CD14-positive monocyte (primary cell): ENCODE results near the gene GAD1. TPM values are rescaled to one million over a fixed set of nuclear protein-coding genes. Genes with fewer than 3 reads are reported as not detected.

Experiments used
- DNase-seq, 3 donors: peaks; one replicate each; pipeline ENCODE4 v3.0.0-alpha.2; 2011 to 2022
- H2AFZ ChIP-seq: 2 replicates; pipeline ENCODE4 v1.6.0; 2012; ENCODE audit warnings: mild to moderate bottlenecking, low read depth, low read length, inconsistent platforms; ENCODE audit not compliant: insufficient read depth, poor library complexity, severe bottlenecking
- H3K27ac ChIP-seq, 2 donors: 1 replicate in 1 of 2; 2 replicates in 1 of 2; pipeline ENCODE4 v1.5.1; 2012 to 2013; ENCODE audit warnings: low read length in 2 of 2, control low read depth in 1 of 2, inconsistent platforms in 1 of 2, low read depth in 1 of 2, mild to moderate bottlenecking in 1 of 2
- H3K27me3 ChIP-seq, 2 donors: one replicate each; pipeline versions ENCODE4 v1.6.0 to v1.6.1; 2011 to 2013; ENCODE audit warnings: low read length in 2 of 2; ENCODE audit not compliant: control insufficient read depth in 2 of 2, insufficient read depth in 2 of 2
- H3K36me3 ChIP-seq, 2 donors: replicated peaks in 1 of 2; 1 replicate in 1 of 2; 2 replicates in 1 of 2; pipeline versions ENCODE4 v1.5.1 to v1.6.1; 2012 to 2013; ENCODE audit warnings: low read length in 2 of 2, control low read depth in 1 of 2, inconsistent platforms in 1 of 2, mild to moderate bottlenecking in 1 of 2; ENCODE audit not compliant: insufficient read depth in 2 of 2, control insufficient read depth in 1 of 2
- H3K4me1 ChIP-seq, 2 donors: 1 replicate in 1 of 2; 2 replicates in 1 of 2; pipeline versions ENCODE4 v1.5.1 to v1.6.1; 2012 to 2013; ENCODE audit warnings: low read length in 2 of 2, control low read depth in 1 of 2, inconsistent platforms in 1 of 2, mild to moderate bottlenecking in 1 of 2, moderate library complexity in 1 of 2; ENCODE audit not compliant: insufficient read depth in 2 of 2, control insufficient read depth in 1 of 2
- H3K4me2 ChIP-seq: replicated peaks from 2 replicates; pipeline ENCODE3; 2012; ENCODE audit warnings: low read length, moderate library complexity, mild to moderate bottlenecking; ENCODE audit not compliant: poor library complexity, severe bottlenecking; ENCODE audit errors: extremely low read depth
- H3K4me3 ChIP-seq, 3 experiments: fragments of 200-600 bp in 1 of 3; sonication (generic) in 1 of 3; replicated peaks in 1 of 3; 1 replicate in 2 of 3; 2 replicates in 1 of 3; pipeline ENCODE4 v1.5.1; 2011 to 2013; ENCODE audit warnings: low read length in 3 of 3, mild to moderate bottlenecking in 3 of 3, control low read depth in 2 of 3, low read depth in 2 of 3, inconsistent platforms in 1 of 3, moderate library complexity in 1 of 3
- H3K79me2 ChIP-seq: 2 replicates; pipeline ENCODE4 v1.6.0; 2012; ENCODE audit warnings: mild to moderate bottlenecking, control low read depth, inconsistent platforms, low read length, moderate library complexity; ENCODE audit not compliant: insufficient read depth
- H3K9ac ChIP-seq: 2 replicates; pipeline ENCODE4 v1.6.0; 2017; ENCODE audit warnings: low read length, mild to moderate bottlenecking; ENCODE audit not compliant: insufficient read depth, poor library complexity, severe bottlenecking
- H3K9me3 ChIP-seq, 2 donors: replicated peaks in 1 of 2; 1 replicate in 1 of 2; 2 replicates in 1 of 2; pipeline versions ENCODE4 v1.5.1 to v1.6.1; 2012 to 2013; ENCODE audit warnings: low read length in 2 of 2, control low read depth in 1 of 2; ENCODE audit not compliant: control insufficient read depth in 1 of 2, insufficient read depth in 1 of 2
- H4K20me1 ChIP-seq: 2 replicates; pipeline ENCODE4 v1.6.0; 2012; ENCODE audit warnings: mild to moderate bottlenecking, low read length, control low read depth, moderate library complexity; ENCODE audit not compliant: insufficient read depth
- H3K27ac Mint-ChIP-seq, 7 donors: one replicate each; pipeline ENCODE4 v1.8.0; 2020; ENCODE audit warnings: mild to moderate bottlenecking in 7 of 7, mixed read lengths in 7 of 7, moderate library complexity in 6 of 7, inconsistent platforms in 2 of 7
- H3K27me3 Mint-ChIP-seq, 3 donors: one replicate each; pipeline ENCODE4 v1.8.0; 2021 to 2022; ENCODE audit warnings: low read depth in 3 of 3, mild to moderate bottlenecking in 3 of 3, mixed read lengths in 3 of 3, moderate library complexity in 3 of 3, inconsistent platforms in 1 of 3
- H3K36me3 Mint-ChIP-seq, 2 donors: one replicate each; pipeline ENCODE4 v1.8.0; 2020; ENCODE audit warnings: mixed read lengths in 2 of 2, inconsistent platforms in 1 of 2, mild to moderate bottlenecking in 1 of 2
- H3K4me1 Mint-ChIP-seq: one replicate; pipeline ENCODE4 v1.8.0; 2020; ENCODE audit warnings: mild to moderate bottlenecking, mixed read lengths
- H3K4me3 Mint-ChIP-seq, 2 donors: one replicate each; pipeline ENCODE4 v1.8.0; 2020; ENCODE audit warnings: mild to moderate bottlenecking in 2 of 2, mixed read lengths in 2 of 2, moderate library complexity in 1 of 2
- H3K9me3 Mint-ChIP-seq, 7 donors: one replicate each; pipeline ENCODE4 v1.8.0; 2020 to 2022; ENCODE audit warnings: mixed read lengths in 7 of 7, mild to moderate bottlenecking in 6 of 7, moderate library complexity in 6 of 7, inconsistent platforms in 2 of 7
- WGBS: methylation state at CpG from one replicate; pipeline ENCODE4 v1.1.5; 2013; ENCODE audit warnings: missing lambda C conversion rate; ENCODE audit not compliant: insufficient coverage; 5-methylcytosine and 5-hydroxymethylcytosine counted together
- intact Hi-C, 2 donors: fragments of 100-400 bp; cut with micrococcal nuclease; formaldehyde crosslinking; loops; one replicate each; pipeline versions ENCODE4 v1.15.0 to v1.15.1; 2023
- polyA plus RNA-seq, 3 donors: library from polyadenylated mRNA; depleted of rRNA in 1 of 3; unstranded in 2 of 3; stranded (reverse) in 1 of 3; fragments of 300-500 nt in 2 of 3; fragments of >200 nt in 1 of 3; fragmentation: Illumina TruSeq in 2 of 3; gene quantifications; 1 replicate in 2 of 3; 2 replicates in 1 of 3; pipeline ENCODE4 v1.2.3, GENCODE V29; 2012 to 2021
- TF ChIP-seq, protein P1 (sequence below): fragments of 200-600 bp; IDR thresholded peaks from one replicate; pipeline ENCODE4 v1.8.0; 2022; ENCODE audit warnings: antibody characterized with exemption, mild to moderate bottlenecking

GAD1 gene
- polyA plus RNA-seq, 3 donors, result 0.08 TPM; not detected in 2

DNA sequence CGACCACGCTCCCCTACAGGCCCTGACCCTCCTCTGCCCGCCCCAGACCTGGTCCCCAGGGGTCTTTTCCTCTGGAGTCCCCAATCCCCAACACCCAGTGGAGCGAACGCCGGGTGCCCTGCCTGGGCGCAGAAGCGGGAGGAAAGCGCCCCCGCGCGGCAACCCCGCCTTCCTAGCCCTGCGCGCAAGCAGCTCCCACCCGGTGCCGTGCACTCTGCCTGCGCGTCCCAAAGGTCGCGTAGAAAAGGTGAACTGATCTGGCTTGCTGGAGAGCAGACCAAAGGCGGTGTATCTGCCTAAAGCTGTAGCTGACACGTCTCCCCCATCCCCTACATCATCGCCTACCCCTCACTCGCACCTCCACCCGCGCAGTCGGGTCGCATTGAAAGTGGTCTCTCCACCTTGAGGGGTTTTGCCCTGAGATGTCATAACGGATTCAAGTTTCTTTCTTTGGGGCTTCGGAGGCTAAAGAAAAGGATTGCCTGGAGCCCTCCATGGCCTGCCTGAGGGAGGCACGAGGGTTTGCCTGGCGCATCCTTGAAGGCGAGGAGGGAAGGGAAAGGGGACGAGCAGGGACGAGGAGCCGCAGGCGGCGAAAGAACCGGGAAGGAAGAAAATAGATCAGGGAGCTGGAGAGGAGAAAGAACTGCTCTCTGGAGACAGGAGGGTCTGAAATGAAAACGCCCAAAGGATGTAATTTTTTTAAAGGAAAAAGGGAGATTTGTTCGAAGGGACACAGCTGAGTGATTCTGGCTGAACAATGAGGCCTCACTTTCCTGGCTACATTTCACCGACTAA, 5.8 kb downstream of the GAD1 start:
- intact Hi-C loops, result no loop called here
- H3K9me3 Mint-ChIP-seq, result peaks cover 0 to 31% (median 19%) of the 10 kb centered on the region in 7 donors
- no peaks in the 10 kb centered on the region for H3K79me2 ChIP-seq
- H3K4me3 Mint-ChIP-seq, result peak overlapping the region in 1 of 2 donors; percentile 92
- 6% methylated on average over 38 of the region's 43 CpGs for WGBS
- H3K36me3 Mint-ChIP-seq, result peaks cover 3 to 10% of the 10 kb centered on the region in 2 donors
- TF ChIP-seq, protein P1, sequence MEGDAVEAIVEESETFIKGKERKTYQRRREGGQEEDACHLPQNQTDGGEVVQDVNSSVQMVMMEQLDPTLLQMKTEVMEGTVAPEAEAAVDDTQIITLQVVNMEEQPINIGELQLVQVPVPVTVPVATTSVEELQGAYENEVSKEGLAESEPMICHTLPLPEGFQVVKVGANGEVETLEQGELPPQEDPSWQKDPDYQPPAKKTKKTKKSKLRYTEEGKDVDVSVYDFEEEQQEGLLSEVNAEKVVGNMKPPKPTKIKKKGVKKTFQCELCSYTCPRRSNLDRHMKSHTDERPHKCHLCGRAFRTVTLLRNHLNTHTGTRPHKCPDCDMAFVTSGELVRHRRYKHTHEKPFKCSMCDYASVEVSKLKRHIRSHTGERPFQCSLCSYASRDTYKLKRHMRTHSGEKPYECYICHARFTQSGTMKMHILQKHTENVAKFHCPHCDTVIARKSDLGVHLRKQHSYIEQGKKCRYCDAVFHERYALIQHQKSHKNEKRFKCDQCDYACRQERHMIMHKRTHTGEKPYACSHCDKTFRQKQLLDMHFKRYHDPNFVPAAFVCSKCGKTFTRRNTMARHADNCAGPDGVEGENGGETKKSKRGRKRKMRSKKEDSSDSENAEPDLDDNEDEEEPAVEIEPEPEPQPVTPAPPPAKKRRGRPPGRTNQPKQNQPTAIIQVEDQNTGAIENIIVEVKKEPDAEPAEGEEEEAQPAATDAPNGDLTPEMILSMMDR, result peak; percentile 21
- no peak overlapping the region for H3K9ac ChIP-seq
- H3K4me2 ChIP-seq, result peak overlapping the region; percentile 22
- H3K27ac Mint-ChIP-seq, result no peak overlapping the region
- peaks cover 39 to 51% of the 10 kb centered on the region in 2 donors for H3K4me1 ChIP-seq
- H3K27ac ChIP-seq, result no peak overlapping the region
- no peak overlapping the region for H3K4me3 ChIP-seq
- no peak overlapping the region for H2AFZ ChIP-seq
- H3K9me3 ChIP-seq, result peaks cover 2 to 51% of the 10 kb centered on the region in 2 donors
- H3K4me1 Mint-ChIP-seq, result peaks cover 47% of the 10 kb centered on the region
- no peaks in the 10 kb centered on the region for H4K20me1 ChIP-seq
- no peaks in the 10 kb centered on the region for H3K36me3 ChIP-seq
- H3K27me3 ChIP-seq, result peaks cover 72 to 96% of the 10 kb centered on the region in 2 donors
- peaks cover 90 to 98% (median 97%) of the 10 kb centered on the region in 3 donors for H3K27me3 Mint-ChIP-seq
- no peak for DNase-seq

DNA sequence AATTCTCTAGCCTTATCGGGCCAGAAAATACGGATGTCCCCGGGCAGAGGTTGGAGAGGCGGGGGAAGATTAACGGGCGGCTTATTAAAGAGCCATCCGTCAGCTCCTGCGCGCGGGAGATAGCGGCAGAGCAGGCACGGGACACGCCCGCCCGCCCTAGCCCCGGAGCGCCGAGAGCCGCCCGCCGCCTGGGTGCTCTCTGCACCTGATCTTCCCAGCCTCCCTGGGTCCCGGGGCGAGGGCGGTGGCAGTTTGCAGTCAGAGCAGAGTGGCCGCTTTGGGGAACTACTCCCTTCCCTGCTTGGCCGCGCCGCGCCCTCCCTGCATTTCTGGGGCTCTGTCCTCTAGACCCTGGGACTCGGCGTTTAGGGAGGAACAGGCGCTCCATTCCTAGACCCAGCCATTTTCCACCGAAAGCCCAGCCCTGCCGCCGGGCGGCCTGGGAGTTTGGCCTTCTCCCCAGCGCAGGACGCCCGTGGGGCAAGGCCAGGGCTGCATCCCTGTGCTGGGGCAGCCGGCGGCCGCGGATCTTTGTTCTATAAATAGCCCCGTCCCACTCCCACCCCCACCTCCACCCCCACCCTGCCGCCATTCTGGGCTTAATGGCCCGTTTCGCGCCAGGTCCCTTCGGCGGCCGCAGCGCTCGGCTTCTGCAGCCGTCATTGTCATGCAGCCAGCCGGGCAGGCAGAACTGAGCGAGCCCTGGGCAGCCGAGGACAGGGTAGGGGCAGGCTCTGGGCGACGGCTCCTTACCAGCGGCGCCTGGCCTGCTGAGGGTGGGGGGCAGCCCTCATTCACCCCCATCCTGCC, 6.6 kb downstream of the GAD1 start:
- no peak for DNase-seq
- no peaks in the 10 kb centered on the region for H3K79me2 ChIP-seq
- peaks cover 65 to 90% of the 10 kb centered on the region in 2 donors for H3K27me3 ChIP-seq
- H3K9ac ChIP-seq, result no peak overlapping the region
- WGBS, result 2% methylated on average over 46 of the region's 61 CpGs
- peak overlapping the region; percentile 22 for H3K4me2 ChIP-seq
- peaks cover 84 to 98% (median 93%) of the 10 kb centered on the region in 3 donors for H3K27me3 Mint-ChIP-seq
- intact Hi-C loops, result no loop called here
- peaks cover 0 to 25% (median 15%) of the 10 kb centered on the region in 7 donors for H3K9me3 Mint-ChIP-seq
- H3K4me1 Mint-ChIP-seq, result peaks cover 41% of the 10 kb centered on the region
- H3K4me3 Mint-ChIP-seq, result peak overlapping the region in 1 of 2 donors; percentile 92
- TF ChIP-seq, protein P1, result no peak
- no peak overlapping the region for H3K4me3 ChIP-seq
- H3K27ac ChIP-seq, result no peak overlapping the region
- peaks cover 3 to 10% of the 10 kb centered on the region in 2 donors for H3K36me3 Mint-ChIP-seq
- peaks cover 32 to 43% of the 10 kb centered on the region in 2 donors for H3K4me1 ChIP-seq
- no peaks in the 10 kb centered on the region for H4K20me1 ChIP-seq
- H3K9me3 ChIP-seq, result peaks cover 2 to 44% of the 10 kb centered on the region in 2 donors
- H3K36me3 ChIP-seq, result no peaks in the 10 kb centered on the region
- no peak overlapping the region for H2AFZ ChIP-seq
- no peak overlapping the region for H3K27ac Mint-ChIP-seq
